ENCODE measurements around the gene PRKCB.

PRKCB gene

DNA sequence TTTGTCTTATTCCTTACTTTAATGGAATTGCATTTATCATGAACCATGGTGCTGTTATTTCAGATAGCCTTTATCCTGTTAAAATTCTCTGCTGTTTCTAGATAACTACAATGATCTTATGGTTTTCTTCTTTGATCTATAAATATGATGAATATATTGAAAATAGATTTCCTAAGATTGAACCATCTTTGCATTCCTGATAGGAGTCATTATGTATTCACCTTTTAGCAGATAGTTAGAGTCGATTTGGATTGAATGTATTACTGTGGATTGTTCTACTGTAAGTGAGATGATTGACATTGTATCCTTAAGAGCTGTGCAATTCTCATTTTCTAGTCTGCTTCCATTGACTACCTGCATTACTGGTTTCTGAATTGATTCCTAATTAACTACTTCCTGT is 255.3 kb downstream of the PRKCB start:
- H3K27me3 ChIP-seq (ENCODE audit: control insufficient read depth, low read length): no peaks in the 10 kb centered on the region
- H3K4me3 ChIP-seq (ENCODE audit: low read length): no peak overlapping the region
- no peaks in the 10 kb centered on the region for H3K79me2 ChIP-seq (ENCODE audit: control insufficient read depth, low read length)
- peaks cover 11% of the 10 kb centered on the region for H3K9me3 ChIP-seq (ENCODE audit: control insufficient read depth, insufficient read depth, low read length)
- no peaks in the 10 kb centered on the region for H3K36me3 ChIP-seq (ENCODE audit: control insufficient read depth, low read length)
- TF ChIP-seq, protein P1, sequence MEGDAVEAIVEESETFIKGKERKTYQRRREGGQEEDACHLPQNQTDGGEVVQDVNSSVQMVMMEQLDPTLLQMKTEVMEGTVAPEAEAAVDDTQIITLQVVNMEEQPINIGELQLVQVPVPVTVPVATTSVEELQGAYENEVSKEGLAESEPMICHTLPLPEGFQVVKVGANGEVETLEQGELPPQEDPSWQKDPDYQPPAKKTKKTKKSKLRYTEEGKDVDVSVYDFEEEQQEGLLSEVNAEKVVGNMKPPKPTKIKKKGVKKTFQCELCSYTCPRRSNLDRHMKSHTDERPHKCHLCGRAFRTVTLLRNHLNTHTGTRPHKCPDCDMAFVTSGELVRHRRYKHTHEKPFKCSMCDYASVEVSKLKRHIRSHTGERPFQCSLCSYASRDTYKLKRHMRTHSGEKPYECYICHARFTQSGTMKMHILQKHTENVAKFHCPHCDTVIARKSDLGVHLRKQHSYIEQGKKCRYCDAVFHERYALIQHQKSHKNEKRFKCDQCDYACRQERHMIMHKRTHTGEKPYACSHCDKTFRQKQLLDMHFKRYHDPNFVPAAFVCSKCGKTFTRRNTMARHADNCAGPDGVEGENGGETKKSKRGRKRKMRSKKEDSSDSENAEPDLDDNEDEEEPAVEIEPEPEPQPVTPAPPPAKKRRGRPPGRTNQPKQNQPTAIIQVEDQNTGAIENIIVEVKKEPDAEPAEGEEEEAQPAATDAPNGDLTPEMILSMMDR (IDR thresholded peaks at IDR 0.05; ENCODE audit: low read depth, low read length, poor library complexity, severe bottlenecking): no peak
- no peak for TF ChIP-seq EZH2phosphoT487 (IDR thresholded peaks at IDR 0.05; ENCODE audit: borderline replicate concordance, low read length)
- no peak overlapping the region for H3K4me2 ChIP-seq (ENCODE audit: low read length)
- H4K20me1 ChIP-seq (ENCODE audit: control insufficient read depth, insufficient read depth, low read depth, low read length): no peaks in the 10 kb centered on the region
- H3K27ac ChIP-seq (ENCODE audit: low read depth, low read length): no peak overlapping the region
- H3K4me1 ChIP-seq (ENCODE audit: control insufficient read depth, low read length): no peaks in the 10 kb centered on the region
- H3K9me2 ChIP-seq (replicated peaks; ENCODE audit: control insufficient read depth, low read length): no peaks in the 10 kb centered on the region
- H3F3A ChIP-seq (ENCODE audit: control insufficient read depth, insufficient read depth): no peaks in the 10 kb centered on the region

GRCh38 chr16:24093049-24093448 is 257.3 kb downstream of the PRKCB start:
- no peaks in the 10 kb centered on the region for H3K79me2 ChIP-seq (ENCODE audit: control insufficient read depth, low read length)
- H3F3A ChIP-seq (ENCODE audit: control insufficient read depth, insufficient read depth): no peaks in the 10 kb centered on the region
- H3K9me2 ChIP-seq (replicated peaks; ENCODE audit: control insufficient read depth, low read length): no peaks in the 10 kb centered on the region
- no peak overlapping the region for H3K27ac ChIP-seq (ENCODE audit: low read depth, low read length)
- H3K9me3 ChIP-seq (ENCODE audit: control insufficient read depth, insufficient read depth, low read length): peaks cover 11% of the 10 kb centered on the region
- H3K4me2 ChIP-seq (ENCODE audit: low read length): no peak overlapping the region
- no peaks in the 10 kb centered on the region for H3K4me1 ChIP-seq (ENCODE audit: control insufficient read depth, low read length)
- TF ChIP-seq, protein P1 (IDR thresholded peaks at IDR 0.05; ENCODE audit: low read depth, low read length, poor library complexity, severe bottlenecking): no peak
- no peak for TF ChIP-seq EZH2phosphoT487 (IDR thresholded peaks at IDR 0.05; ENCODE audit: borderline replicate concordance, low read length)
- H3K4me3 ChIP-seq (ENCODE audit: low read length): no peak overlapping the region
- H3K27me3 ChIP-seq (ENCODE audit: control insufficient read depth, low read length): no peaks in the 10 kb centered on the region
- no peaks in the 10 kb centered on the region for H4K20me1 ChIP-seq (ENCODE audit: control insufficient read depth, insufficient read depth, low read depth, low read length)
- no peaks in the 10 kb centered on the region for H3K36me3 ChIP-seq (ENCODE audit: control insufficient read depth, low read length)

DNA sequence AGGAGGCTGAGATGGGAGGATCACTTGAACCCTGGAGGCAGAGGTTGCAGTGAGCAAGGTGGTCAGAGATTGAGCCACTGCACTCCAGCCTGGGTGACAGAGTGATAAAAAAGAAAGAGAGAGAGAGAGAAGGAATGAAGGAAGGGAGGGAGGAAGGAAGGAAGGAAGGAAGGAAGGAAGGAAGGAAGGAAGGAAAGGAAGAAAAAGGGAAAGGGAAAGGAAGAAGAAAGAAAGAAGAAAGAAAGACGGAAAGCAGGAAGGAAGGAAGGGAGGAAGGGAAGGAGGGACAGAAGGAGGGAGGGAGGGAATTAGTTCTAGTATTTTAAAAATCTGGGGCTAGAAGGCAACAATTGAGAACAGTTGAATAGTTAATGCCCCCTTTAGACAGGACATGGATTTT is 258.9 kb downstream of the PRKCB start:
- no peak overlapping the region for H3K4me2 ChIP-seq (ENCODE audit: low read length)
- TF ChIP-seq, protein P1 (IDR thresholded peaks at IDR 0.05; ENCODE audit: low read depth, low read length, poor library complexity, severe bottlenecking): no peak
- TF ChIP-seq EZH2phosphoT487 (IDR thresholded peaks at IDR 0.05; ENCODE audit: borderline replicate concordance, low read length): no peak
- no peaks in the 10 kb centered on the region for H3K27me3 ChIP-seq (ENCODE audit: control insufficient read depth, low read length)
- H3K9me3 ChIP-seq (ENCODE audit: control insufficient read depth, insufficient read depth, low read length): peaks cover 11% of the 10 kb centered on the region
- H3K4me1 ChIP-seq (ENCODE audit: control insufficient read depth, low read length): no peaks in the 10 kb centered on the region
- no peaks in the 10 kb centered on the region for H3K36me3 ChIP-seq (ENCODE audit: control insufficient read depth, low read length)
- no peaks in the 10 kb centered on the region for H3K9me2 ChIP-seq (replicated peaks; ENCODE audit: control insufficient read depth, low read length)
- no peaks in the 10 kb centered on the region for H3F3A ChIP-seq (ENCODE audit: control insufficient read depth, insufficient read depth)
- no peaks in the 10 kb centered on the region for H4K20me1 ChIP-seq (ENCODE audit: control insufficient read depth, insufficient read depth, low read depth, low read length)
- H3K4me3 ChIP-seq (ENCODE audit: low read length): no peak overlapping the region
- H3K27ac ChIP-seq (ENCODE audit: low read depth, low read length): no peak overlapping the region
- H3K79me2 ChIP-seq (ENCODE audit: control insufficient read depth, low read length): no peaks in the 10 kb centered on the region

DNA sequence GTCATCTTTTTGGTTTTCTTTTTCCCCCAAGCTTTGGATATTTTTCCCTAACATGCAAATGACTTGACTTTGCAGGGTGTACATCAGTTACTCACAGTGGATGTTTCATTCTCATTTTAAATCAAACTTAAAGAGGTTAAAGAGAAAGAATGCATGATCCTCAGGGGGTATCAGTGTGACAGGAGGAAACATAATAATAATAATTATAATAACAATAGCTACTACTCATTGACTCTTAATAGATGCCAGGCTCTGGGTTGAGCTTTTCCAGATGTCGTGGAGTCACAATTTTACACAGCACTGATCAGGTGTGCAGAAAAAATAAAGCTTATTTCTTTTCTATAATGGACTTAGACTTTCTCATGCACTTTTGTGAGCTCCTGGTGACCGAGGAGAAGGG is 263.1 kb downstream of the PRKCB start:
- Histone ChIP-seq H4K20me1 (ENCODE audit: control insufficient read depth, insufficient read depth, low read depth, low read length) (no peaks in the 10 kb centered on the region), H3K9me2 (replicated peaks; ENCODE audit: control insufficient read depth, low read length) (no peaks in the 10 kb centered on the region), H3K79me2 (ENCODE audit: control insufficient read depth, low read length) (no peaks in the 10 kb centered on the region), H3K27ac (ENCODE audit: low read depth, low read length) (no peak overlapping the region), H3K4me2 (ENCODE audit: low read length) (no peak overlapping the region), H3K4me3 (ENCODE audit: low read length) (no peak overlapping the region), H3K27me3 (ENCODE audit: control insufficient read depth, low read length) (no peaks in the 10 kb centered on the region), H3F3A (ENCODE audit: control insufficient read depth, insufficient read depth) (no peaks in the 10 kb centered on the region), H3K36me3 (ENCODE audit: control insufficient read depth, low read length) (no peaks in the 10 kb centered on the region), H3K9me3 (ENCODE audit: control insufficient read depth, insufficient read depth, low read length) (no peaks in the 10 kb centered on the region), H3K4me1 (ENCODE audit: control insufficient read depth, low read length) (no peaks in the 10 kb centered on the region)
- TF ChIP-seq EZH2phosphoT487 (IDR thresholded peaks at IDR 0.05; ENCODE audit: borderline replicate concordance, low read length): no peak
- TF ChIP-seq, protein P1 (IDR thresholded peaks at IDR 0.05; ENCODE audit: low read depth, low read length, poor library complexity, severe bottlenecking): no peak
